ENCODE results near the gene SRGN.
"Not testable (repeated sequence)": the region's sequence is repeated elsewhere in the genome, so short reads cannot be mapped to it uniquely, and the experiment has no call there.

The SRGN gene, protein sequence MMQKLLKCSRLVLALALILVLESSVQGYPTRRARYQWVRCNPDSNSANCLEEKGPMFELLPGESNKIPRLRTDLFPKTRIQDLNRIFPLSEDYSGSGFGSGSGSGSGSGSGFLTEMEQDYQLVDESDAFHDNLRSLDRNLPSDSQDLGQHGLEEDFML

DNA sequence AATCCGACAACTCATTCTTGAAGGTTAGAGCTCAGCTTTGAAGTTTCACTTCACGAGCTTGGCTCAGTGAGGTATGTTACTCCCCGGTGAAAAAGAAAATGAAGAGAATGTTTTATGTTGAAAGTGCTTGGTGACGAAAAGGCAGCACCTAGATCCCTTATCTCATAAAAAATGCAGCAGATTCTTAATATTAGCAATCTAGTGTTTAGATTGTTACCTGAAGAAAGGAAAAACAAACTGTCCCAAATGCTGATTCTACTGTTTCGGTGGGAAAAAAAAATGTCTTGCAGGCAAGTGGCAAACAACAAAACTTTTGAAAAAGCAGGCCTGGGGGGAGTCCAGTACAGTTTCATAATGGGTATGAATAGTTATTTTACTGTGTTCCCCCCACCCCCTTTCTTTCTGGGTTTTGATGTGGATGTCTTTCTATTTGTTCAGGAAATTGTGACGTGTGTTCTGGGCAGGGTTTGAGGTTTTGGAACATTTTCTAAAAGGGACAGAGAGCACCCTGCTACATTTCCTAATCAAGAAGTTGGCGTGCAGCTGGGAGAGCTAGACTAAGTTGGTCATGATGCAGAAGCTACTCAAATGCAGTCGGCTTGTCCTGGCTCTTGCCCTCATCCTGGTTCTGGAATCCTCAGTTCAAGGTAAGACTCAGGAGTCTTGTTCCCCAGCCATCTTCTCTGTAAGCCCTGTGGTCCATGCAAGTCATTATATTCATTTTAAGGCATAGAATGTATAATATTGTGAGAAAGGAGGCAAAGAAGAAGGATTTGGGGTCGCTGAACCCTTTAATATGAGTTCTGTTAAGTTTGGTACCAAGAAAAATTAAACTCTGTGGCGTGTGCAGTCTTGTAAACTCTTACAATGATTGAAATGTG is at the start of gene SRGN:
Gene SRGN (plus strand): TSS at position 514 of the 881 bp plus-strand sequence. CDS start 55 bp downstream, at position 569.
- DNase-seq (ENCODE audit: low read depth) = peak; percentile 19

DNA sequence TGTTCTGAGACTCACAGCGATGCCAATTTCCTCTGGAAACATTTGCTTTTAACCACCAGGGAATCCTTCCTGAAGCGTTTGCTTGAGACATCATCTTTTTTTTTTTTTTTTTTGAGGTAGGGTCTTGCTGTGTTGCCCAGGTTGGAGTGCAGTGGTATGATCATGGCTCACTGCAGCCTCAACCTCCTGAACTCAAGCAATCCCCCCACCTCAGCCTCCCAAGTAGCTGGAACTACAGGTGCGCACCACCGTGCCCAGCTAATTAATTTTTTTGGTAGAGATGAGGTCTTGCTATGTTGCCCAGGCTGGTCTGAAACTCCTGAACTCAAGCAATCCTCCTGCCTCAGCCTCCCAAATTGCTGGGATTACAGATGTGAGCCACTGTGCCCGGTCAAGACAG is 47.0 kb upstream of the SRGN start:
- not testable (repeated sequence) for DNase-seq (ENCODE audit: low read depth)

DNA sequence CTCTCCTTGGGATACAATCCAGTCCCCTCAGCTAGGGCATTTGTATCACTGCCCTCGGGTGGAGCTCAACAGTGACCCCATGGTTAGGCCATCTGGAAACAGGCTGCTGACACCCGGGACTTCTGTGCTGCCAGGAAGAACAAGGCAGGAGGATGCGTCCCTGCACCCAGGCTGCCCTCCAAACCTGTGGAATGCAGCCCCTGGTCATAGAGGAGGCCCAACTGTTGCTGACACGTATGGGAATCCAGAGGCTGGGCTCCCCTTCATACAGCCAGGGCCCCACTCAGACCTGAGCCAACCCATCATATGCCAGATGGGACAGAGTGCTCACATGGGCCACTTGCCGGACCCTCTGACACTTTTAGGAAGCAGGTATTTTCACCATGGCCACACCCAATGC is 45.5 kb upstream of the SRGN start:
- no peak for DNase-seq (ENCODE audit: low read depth)

DNA sequence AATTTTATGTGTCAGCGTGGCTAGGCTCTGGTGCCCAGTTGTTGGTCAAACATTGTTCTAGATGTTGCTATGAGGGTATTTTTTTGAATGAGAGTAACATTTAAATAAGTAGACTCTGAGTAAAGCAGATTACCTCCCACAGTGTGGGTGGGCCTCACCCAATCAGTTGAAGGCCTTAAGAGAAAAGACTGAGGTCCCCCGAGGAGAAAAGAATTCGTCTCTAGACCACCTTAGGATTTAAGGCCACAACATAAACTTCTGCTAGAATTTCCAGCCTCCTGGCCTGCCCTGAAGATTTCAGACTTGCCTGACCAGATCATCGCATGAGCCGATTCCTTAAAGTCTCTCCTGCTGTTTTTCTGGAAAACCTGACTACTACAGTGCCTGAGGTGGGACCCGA is 45.1 kb upstream of the SRGN start:
- DNase-seq (ENCODE audit: low read depth) = no peak

DNA sequence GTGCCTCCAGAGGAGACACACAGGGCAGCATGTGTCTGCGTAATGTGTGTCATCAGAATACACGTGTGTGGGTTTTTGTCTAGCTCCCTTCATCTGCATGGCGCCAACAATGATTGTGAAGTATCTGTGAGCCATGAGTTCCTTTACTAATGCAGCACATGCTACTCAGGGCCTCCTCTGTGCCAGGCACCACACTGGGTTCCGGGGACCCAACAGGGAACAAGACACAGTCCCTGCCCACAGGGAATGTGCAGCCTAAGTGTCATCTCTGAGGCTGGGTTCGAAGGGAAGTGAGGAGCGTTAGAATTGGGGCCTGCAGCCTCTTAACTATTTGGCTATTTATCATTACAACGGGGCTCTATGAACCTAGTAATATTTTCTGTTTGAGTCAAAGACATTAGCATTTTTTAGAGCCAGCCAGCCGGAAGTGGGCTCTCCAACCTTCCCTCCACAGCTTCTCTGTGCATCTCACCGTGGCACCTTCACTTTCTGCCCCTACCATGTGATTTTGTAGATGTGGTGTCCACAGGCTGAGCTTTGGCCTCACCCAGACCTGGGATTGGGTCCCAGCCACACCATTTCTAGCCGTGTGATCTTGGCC is 43.9 kb upstream of the SRGN start:
- DNase-seq (ENCODE audit: low read depth) = no peak

DNA sequence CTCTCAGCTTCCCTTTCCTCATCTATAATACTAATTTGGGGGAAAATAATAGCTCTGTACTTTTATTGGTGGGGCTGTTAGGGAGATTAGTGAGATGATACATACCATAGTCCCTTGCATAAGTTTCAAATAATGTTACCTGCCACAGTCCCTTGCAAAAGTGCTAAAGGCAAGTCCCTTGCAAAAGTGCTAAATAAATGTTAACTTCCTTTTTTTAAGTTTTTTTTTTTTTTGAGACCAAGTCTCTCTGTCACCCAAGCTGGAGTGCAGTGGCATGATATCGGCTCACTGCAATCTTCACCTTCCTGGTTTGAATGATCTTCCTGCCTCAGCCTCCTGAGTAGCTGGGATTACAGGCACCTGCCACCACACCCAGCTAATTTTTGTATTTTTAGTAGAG is 43.4 kb upstream of the SRGN start:
- DNase-seq (ENCODE audit: low read depth) = no peak

DNA sequence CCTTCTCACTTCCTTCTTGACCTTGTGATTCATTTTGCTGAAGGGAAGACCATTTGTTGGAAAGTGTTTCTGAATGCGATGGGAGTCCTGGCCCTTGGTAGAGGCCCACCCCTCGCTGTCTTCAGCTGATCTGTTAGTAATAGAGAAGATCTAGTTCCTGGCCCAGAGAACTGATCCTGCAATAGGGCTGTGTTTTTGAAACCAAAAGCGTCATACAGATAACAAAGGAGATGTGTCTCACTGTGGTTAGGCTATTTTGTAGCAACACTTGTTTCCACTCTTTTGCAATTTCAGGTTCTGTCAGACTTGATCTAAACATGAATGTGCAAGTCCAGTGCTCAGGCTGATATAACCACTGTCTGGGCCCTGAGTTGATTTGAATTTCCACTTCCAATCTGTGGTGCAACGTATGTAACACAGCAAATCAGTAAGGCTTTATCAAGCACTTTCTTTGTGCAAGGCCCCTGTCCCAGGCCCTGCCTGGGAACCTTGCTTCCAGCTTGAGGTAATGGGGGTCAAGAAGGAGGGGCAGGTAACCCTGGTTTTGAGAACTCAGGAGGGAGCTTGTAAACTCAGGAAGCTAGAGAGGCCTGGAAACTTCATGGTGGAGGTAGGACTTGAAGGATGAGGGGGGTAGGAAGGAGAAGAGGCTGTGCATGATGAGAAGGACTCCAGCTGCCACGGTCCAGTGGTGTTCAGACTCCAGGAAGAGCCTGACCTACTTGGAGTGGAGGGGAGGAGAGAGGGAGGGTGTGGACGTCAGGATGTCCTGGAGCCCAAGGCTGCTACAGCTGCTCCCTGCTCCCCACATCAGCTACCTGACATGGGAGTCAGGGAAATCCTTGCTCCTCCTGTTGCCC is 42.2 kb upstream of the SRGN start:
- DNase-seq (ENCODE audit: low read depth) = no peak

DNA sequence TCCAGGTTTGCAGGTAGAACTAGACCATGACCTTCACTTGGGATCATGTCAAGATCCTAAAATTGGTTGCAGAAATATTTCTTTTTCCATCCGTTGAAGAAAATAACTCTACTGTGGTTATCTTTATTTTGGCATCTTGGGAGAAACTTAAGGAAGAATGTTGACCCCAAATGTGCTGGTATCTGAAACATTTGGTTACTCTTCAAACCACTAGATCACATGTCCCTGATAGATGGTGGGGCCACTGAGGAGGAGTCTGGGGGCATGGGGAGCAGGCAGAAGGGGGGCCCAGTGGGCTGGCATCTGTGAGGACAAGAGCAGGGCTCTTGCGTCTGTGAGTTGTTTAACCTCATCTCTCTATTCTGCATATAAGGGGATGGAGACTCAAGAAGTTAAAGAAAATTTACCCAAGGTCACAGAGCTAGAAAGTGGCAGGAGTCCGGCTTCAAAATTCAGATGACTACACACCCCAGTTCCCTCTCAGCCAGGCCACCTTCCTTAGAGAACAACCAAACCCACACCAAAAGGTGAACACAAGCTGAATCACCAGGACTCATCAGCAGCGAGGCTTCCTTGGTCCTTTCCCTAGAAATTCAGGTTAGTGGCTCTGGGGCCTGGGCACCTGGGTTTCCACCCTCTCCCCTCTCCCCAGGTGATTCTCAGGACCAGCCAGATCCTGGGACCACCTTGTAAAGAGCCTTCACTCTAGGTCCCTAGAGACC is 40.6 kb upstream of the SRGN start:
- no peak for DNase-seq (ENCODE audit: low read depth)

DNA sequence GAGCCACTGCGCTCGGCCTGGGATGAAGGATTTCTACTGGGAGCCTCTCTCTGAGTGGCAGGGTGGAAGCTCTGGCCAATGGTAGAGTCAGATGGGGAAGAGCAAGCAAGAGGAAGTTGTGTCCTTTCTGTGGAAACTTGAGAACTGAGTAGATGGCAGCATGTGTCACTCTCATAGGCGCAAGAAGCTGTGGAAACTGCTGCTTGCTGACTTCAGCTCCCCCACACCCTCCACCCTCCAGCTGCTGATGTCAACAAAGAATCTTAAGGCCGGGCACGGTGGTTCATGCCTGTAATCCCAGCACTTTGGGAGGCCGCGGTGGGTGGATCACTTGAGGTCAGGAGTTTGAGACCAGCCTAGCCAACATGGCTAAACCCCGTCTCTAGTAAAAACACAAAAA is 39.8 kb upstream of the SRGN start:
- no peak for DNase-seq (ENCODE audit: low read depth)

DNA sequence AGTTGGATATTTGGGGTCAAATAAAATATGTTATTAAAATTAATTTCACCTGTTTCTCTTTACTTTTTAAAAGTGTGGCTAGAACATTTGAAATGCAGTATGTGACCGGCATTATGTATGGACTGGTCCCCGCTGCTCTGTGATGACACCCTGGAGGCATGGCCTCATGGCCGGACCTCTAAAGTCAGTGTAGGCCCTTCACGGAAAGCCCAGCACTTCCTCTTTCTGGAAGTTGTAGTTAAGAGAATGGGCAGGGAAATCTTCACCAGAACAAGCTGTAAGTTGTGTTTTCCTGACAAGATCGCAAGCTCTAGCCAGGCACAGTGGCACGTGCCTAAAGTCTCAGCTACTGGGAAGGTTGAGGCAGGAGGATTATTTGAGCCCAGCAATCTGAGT is 38.3 kb upstream of the SRGN start:
- DNase-seq (ENCODE audit: low read depth) = no peak

DNA sequence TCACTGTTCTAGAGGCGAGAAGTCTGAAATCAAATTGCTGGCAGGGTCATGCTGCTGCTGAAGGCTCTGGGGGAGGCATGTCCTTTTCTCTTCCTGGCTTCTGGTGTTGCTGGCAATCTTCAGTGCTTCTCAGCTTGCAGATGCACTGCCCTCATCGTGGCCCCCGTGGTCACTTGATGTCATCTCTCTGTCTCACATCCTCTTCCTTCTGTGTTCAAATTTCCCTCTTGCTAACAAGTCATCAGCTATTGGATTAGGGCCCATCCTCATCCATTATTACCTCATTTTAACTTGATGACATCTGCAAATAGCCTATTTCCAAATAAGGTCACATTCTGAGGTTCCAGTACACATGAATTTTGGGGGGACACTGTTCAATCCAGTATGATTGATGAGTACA is 36.6 kb upstream of the SRGN start:
- no peak for DNase-seq (ENCODE audit: low read depth)

DNA sequence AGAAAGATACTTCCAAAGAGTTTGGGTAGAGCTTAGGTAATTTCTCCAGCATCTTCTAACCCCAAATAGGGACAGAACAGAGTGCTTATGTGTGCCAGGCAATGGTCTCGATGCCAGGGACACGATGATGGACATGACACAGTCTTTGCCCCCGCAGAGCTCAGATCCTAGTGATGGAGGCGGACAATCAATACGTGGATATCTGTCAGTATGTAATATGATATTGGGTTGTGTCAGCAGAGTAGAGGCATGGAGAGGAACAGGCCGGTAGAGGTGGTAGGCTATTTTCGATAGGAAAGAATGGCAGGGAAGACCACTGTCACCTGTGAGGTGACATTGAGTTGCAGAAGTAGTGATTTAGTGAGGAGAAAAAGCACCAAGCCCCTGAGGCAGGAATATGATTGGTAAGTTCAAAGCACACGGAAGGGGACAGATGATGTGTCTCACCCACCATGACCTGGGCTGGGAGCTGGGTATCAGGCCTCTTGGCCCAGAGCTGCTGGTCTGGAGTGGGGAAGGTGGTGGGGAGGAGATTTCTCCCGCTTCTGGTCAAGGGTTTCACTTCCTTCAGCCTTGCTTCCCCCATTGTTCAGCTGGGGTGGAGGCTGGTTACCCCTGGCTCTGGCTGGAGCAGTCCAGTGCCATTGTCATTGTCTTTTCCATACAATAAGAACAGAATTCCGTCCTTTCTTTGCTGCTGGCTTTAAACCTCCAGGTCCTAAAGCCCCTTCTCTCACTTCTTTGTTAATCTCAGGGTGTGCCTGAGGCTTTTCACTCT is 36.0 kb upstream of the SRGN start:
- DNase-seq (ENCODE audit: low read depth) = no peak

DNA sequence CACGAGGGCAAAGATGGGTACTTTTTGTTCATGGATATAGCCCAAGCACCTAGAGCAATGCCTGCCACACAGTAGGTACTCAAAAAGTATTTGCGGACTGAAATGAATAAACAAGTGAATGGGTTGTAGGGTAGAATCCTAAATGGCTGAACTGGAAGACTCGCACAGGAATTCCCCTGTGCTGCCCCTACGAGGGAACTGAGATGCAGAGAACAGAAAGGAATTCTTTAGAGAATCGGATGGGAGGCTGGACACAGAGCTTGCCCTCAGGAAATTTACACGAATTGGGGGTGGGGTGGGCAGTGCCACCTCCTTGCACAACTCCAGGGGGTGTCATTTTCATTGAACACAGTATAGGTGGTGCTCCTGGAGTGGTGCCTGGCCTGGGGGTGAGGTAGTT is 35.2 kb upstream of the SRGN start:
- DNase-seq (ENCODE audit: low read depth) = no peak

DNA sequence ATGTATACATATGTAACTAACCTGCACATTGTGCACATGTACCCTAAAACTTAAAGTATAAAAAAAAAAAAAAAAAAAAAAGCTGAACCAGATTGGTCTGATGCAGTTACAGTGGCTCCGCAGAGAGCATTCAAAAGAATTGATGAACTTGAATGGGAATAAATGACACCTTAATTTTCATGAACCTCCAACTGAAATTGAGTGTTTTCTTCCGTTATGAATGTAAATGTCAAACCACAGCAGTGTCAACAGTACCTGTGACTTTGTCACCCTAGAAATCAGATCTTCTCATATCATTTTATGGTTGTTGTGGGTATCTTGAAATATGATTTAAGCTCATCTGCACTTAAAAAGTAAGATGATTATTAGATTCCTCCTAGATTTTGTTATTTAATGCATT is 32.7 kb upstream of the SRGN start:
- DNase-seq (ENCODE audit: low read depth) = no peak

DNA sequence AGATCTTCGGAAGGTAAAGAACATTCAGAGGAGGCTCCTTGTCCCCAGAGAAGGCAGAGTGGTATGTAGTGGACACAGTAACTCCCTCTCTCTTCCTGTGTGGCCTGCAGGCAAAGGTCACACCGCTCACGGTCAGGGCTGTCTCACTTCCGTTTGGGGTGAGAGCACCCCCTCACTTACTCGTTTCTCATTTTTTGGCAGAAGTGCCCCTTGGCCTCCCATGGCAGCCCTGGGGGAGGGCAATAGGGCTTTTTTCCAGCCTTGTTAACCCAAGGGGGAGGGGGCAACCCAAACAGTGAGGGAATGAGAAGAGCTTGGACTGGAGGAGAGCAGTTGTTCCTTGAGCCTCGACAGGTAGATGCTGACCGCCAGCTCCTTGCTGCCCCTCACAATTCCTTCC is 31.8 kb upstream of the SRGN start:
- DNase-seq (ENCODE audit: low read depth) = no peak

DNA sequence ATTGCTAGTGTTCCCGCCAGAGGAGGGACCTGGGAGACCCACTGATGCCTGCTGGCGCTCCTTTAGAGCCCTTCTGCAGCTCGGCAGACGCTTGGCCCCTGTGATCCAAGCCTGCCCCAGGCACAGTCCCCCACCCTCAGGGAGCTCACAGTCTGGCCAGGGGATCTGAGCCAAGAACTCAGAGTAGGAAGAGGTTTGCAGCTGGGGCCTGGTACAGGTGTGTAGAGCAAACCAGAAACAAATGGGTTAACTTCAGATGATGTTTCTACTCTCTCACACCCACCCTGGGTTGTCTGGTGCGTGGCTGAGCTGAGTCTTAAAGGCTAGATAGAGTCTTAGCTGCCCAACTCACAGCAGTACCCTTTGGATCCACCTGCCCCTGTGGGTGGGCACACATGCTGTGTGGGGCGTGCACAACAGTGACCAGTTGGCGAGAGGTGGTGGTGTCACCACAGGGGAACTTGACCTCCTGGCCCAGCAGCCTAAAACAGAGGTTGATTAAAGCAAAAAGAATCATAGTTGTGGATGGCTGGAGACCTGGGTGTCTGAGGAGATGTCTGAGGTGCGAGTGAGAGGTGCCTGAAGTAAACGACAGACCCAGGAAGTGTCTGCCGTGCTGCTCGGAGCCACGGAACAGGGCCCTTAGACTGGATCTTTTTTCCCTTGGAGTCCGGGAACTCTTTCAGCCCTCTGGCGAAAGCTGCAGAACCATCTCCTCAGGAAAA is 31.2 kb upstream of the SRGN start:
- DNase-seq (ENCODE audit: low read depth) = no peak

DNA sequence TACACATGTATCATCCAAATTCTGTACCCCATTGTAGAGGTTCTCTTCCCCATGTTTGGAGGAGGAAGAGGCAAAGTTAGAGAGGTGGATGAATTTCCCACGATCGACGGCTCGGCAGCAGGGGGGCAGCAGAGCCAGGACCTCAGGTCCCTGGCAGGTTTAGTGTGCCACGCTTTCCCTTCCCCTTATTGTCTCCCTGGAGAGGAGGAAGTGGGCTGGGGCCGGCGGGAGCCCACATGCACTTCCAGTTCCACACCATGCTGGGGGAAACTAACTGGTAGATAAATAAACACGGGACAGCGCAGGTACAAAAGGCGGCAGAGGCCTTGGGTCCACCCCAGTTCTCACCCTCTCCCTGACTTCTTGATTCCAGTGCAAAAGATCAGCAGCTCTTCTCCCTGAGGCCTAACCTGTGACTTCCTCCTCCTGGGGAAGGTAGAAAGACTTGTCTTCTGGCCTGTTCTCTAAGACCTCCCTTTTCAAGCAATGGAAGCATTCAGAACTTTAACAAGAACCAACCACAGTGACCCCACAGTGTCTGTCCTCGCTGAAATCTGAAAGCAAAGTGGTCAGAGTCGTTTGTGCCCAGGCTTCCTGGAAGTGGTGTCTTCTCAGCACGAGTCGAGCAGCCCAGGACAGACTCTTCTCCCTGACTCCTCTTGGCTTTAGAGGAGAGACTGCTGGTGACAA is 30.5 kb upstream of the SRGN start:
- no peak for DNase-seq (ENCODE audit: low read depth)

DNA sequence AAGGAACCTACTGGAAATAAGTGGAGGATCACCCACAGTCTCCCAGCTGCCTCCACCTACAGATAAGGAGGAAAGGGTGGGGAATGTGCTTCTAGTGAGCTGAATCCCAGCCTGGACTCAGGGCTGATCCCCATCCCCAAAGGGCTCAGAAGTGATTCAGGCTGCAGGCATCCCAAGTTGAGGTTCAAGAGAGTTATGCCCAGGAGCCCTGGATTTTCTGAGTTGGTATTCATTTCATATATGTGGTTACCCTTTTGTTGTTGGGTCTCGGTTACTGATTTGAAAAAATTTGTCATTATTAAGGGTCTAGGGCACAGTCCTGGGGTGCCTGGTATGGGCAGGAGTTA is 30.0 kb upstream of the SRGN start:
- no peak for DNase-seq (ENCODE audit: low read depth)

DNA sequence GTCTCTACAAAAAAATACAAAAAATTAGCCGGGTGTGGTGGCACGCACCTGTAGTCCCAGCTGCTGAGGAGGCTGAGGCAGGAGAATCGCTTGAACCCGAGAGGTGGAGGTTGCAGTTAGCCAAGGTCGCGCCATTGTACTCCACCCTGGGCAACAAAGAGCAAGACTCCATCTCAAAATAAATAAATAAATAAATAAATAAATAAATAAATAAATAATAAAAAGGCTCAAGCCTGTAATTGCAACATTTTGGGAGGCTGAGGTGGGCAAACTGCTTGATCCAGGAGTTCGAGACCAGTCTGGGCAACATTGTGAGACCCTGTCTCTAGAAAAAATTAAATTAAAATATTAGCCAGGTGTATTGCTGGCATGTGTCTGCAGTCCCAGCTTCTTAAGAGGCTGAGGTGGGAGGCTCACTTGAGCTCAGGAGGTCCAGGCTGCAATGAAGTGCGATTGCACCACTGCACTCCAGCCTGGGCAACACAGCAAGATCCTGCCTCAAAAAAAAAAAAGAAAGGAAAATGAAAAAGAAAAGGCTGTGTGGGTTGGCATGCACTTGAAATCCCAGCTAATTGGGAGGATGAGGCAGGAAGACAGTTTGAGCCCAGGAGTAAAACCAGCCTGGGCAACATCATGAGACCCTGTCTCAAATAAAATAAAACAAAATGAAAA is 27.6 kb upstream of the SRGN start:
- DNase-seq (ENCODE audit: low read depth) = no peak
